Ishikawa (cell line): ENCODE measurements around the gene AFAP1L1.
A peak's percentile ranks its signal among the peaks of the same experiment; 100 is the strongest.

ENCODE experiments used
- CEBPB ChIP-seq: IDR thresholded peaks from 2 replicates; pipeline ENCODE4 v1.6.1; 2012
- CREB1 ChIP-seq: IDR thresholded peaks from 2 replicates; pipeline ENCODE4 v1.6.1; 2012; ENCODE audit warnings: low read depth
- EGR1 ChIP-seq: IDR thresholded peaks from 2 replicates; pipeline ENCODE4 v1.6.1; 2012
- EP300 ChIP-seq: IDR thresholded peaks from 2 replicates; pipeline ENCODE4 v1.6.1; 2012; ENCODE audit warnings: borderline replicate concordance
- FOXM1 ChIP-seq: IDR thresholded peaks from 2 replicates; pipeline ENCODE4 v1.6.1; 2012; ENCODE audit warnings: low read depth, borderline replicate concordance
- MAX ChIP-seq: IDR thresholded peaks from 2 replicates; pipeline ENCODE4 v1.6.1; 2012
- NFIC ChIP-seq: IDR thresholded peaks from 2 replicates; pipeline ENCODE4 v1.6.1; 2012
- RAD21 ChIP-seq: IDR thresholded peaks from 2 replicates; pipeline ENCODE4 v1.6.1; 2012; ENCODE audit warnings: low read depth
- REST ChIP-seq: IDR thresholded peaks from 2 replicates; pipeline ENCODE4 v1.6.1; 2012; ENCODE audit warnings: low read depth, mild to moderate bottlenecking
- TAF1 ChIP-seq: IDR thresholded peaks from 2 replicates; pipeline ENCODE4 v1.6.1; 2012; ENCODE audit warnings: low read depth, mild to moderate bottlenecking
- TCF12 ChIP-seq: IDR thresholded peaks from 2 replicates; pipeline ENCODE4 v1.6.1; 2012; ENCODE audit warnings: low read depth
- TEAD4 ChIP-seq: IDR thresholded peaks from 2 replicates; pipeline ENCODE4 v1.6.1; 2012
- USF1 ChIP-seq: IDR thresholded peaks from 2 replicates; pipeline ENCODE4 v1.6.1; 2012
- YY1 ChIP-seq: IDR thresholded peaks from 2 replicates; pipeline ENCODE4 v1.6.1; 2012; ENCODE audit warnings: low read depth
- ZBTB7A ChIP-seq: IDR thresholded peaks from 2 replicates; pipeline ENCODE4 v1.6.1; 2012; ENCODE audit warnings: low read depth

Gene AFAP1L1

GRCh38 chr5:149237662-149238061 lies 34.0 kb upstream of the AFAP1L1 start:
- TF ChIP-seq YY1, result no peak
- TF ChIP-seq CEBPB, result no peak
- no peak for TF ChIP-seq EGR1

GRCh38 chr5:149238540-149238939 lies 33.1 kb upstream of the AFAP1L1 start:
- TF ChIP-seq CEBPB, result no peak
- TF ChIP-seq NFIC, result no peak
- no peak for TF ChIP-seq EP300
- no peak for TF ChIP-seq TCF12
- peak; percentile 33; the same call in 1 of the 2 replicates for TF ChIP-seq RAD21
- no peak for TF ChIP-seq MAX
- no peak for TF ChIP-seq YY1

- no peak for TF ChIP-seq FOXM1
Measured at GRCh38 chr5:149239917-149240316, 31.7 kb upstream of the AFAP1L1 start.

- TF ChIP-seq TCF12 (no peak), USF1 (no peak), TEAD4 (no peak), ZBTB7A (no peak), EP300 (no peak), CREB1 (no peak), REST (no peak), YY1 (no peak), EGR1 (no peak), TAF1 (no peak), FOXM1 (no peak), CEBPB (no peak)
Measured at GRCh38 chr5:149240354-149240998, 31.2 kb upstream of the AFAP1L1 start.

- TF ChIP-seq RAD21, result no peak
Measured at GRCh38 chr5:149242339-149242738, 29.3 kb upstream of the AFAP1L1 start.

GRCh38 chr5:149246906-149247305 lies 24.8 kb upstream of the AFAP1L1 start:
- TF ChIP-seq CEBPB (no peak), USF1 (no peak), FOXM1 (no peak), ZBTB7A (no peak), TAF1 (no peak), TCF12 (no peak), NFIC (no peak)

GRCh38 chr5:149247726-149248125 lies 23.9 kb upstream of the AFAP1L1 start:
- no peak for TF ChIP-seq YY1
- no peak for TF ChIP-seq RAD21
- no peak for TF ChIP-seq CREB1
- TF ChIP-seq EGR1, result no peak

- TF ChIP-seq TCF12, result no peak
- no peak for TF ChIP-seq NFIC
- TF ChIP-seq EGR1, result no peak
- TF ChIP-seq EP300, result no peak
- no peak for TF ChIP-seq YY1
- TF ChIP-seq TEAD4, result no peak
- no peak for TF ChIP-seq ZBTB7A
- no peak for TF ChIP-seq FOXM1
- no peak for TF ChIP-seq TAF1
- no peak for TF ChIP-seq REST
- no peak for TF ChIP-seq USF1
- TF ChIP-seq MAX, result no peak
Measured at GRCh38 chr5:149251546-149251945, 20.1 kb upstream of the AFAP1L1 start.
